KBM-7 (cell line): Measurements from ENCODE around the gene DTX1.
"Not testable (repeated sequence)": the region's sequence is repeated elsewhere in the genome, so short reads cannot be mapped to it uniquely, and the experiment has no call there.

Experiments
- DNase-seq: peaks from one replicate; pipeline ENCODE4 v3.0.0-alpha.2; 2015
- in situ Hi-C: fragments of 300-500 bp; cut with MboI; formaldehyde crosslinking; loops from 2 replicates; pipeline ENCODE4 v1.14.3; 2020; ENCODE audit warnings: low sequenced_read_pairs, low pct_unique_long_range_greater_than_20kb, mixed read lengths

DTX1 gene

DNA sequence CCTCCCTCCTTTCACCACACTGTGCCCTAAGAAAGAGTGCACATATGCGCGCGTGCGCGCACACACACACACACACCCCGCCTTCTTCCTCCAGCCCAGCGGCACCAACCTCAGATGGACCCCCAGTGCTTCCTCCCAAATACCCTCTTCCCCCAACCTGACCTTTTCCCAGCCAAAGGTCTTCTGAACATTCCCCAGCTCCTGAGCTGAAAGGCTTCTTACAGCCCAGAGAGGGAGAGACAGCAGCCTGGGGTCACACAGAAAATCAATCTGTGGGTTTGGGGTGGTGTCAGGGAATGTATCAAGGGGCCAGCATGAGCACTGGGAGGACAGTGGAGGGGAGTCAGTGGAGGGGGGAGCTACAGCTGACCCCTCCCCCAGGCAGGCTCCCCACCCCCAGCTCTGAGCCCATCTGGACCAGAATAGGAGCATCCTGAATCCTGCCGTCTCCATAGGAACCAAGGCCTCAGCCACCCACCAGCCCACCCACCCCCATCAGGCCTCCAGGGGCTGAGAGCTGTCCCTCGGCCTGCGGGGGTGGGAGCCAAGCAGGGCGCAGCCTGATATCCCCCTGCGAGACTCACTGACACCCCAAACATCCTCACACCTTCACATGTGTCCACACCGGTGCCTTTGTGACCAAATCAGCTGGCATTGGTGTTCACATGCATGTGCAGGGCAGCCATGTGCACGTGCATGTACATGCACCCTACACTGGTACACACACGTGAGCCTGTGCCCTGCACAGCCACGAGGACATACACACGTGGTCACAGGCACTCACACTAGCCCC lies 73.3 kb downstream of the DTX1 start:
- DNase-seq: no peak
- in situ Hi-C loops: no loop called here

DNA sequence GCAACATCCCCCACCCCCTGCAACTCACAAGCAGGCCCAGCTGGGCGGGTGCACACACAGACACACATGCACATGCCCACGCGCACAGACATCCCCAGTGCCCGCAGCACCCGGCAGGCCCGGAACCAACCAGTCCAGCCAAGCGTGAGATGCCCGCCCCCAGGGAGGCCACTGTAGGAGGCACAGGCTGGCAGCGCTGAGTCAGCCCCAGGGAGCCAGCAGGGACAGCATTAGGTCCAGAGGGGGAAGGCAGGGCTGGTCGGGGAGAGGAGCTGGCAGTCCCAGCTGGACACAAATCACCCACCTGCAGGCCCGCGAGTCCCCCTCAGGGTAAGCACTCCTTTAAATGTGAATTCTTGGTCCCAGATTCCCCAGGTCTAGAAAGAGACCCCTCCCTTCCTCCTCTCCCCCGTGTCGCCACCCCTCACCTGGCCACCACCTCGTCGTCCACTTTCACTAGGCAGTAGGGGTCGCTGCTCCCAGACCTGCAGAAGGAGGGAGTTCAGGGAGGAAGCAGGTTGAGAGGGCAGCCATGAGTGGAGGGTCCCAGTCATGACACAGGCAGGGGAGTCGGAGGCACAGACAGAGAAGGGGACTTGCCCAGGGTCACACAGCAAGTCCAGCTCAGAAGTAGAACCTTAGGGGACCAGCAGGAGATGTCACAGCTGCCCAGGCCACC lies 74.1 kb downstream of the DTX1 start:
- in situ Hi-C loops: no loop called here
- DNase-seq: no peak

DNA sequence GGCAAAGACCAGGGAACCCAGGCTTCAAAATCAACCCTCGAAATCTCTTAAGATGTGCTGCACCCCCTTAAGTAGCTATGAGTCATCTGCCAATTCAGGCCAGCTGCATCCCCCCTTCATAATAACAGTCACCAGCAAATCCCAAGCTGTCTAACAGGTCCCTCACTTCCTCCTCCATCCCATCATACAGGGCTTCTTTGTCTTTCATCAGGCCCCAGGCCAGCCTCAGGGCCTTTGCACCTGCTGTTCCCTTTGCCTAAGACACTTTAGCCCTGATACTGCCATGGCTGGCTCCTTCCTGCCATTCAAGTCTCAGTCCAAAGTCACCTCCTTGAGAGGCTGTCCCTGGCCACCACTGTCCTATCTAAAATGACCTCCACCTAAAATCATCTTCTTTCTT lies 75.0 kb downstream of the DTX1 start:
- in situ Hi-C loops: no loop called here
- no peak for DNase-seq

DNA sequence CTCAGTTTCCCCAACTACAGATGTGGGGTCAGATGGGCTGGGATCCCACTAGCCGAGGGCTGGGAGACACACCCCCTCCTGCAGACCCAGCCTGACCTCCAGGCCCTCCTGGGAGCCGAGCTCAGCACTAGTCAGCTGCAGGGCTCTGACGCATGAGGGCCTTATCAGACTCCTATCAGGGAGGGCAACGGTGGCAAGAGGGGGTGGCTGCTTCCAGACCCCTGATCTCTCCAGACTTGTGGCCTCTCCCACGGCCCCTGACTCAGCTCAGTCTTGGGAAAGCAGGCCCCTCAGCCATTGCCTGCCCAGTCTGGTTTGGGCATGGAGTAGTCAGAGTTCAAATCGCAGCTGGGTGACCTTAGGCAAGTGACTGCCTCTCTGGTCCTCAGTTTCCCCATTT lies 76.5 kb downstream of the DTX1 start:
- no peak for DNase-seq
- in situ Hi-C loops: no loop called here

DNA sequence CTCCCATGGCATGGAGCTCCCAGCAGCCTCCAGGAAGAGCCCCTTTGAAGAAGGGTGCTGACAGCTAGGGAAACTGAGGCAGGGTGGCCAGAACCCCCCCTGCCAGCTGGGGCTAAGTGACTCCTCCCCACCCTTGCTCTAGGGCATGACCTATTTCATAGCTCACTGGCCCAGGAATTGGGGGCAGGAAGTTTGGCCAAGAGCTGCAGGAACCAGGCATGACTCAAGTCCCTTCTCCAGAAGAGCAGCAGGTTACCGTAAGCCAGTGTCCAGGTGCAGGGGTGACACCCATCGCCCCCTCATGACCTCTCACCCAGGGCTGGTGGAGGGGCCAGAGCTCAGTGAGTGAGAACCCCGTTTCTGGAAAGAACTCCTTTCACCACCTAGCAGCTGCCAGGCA lies 77.1 kb downstream of the DTX1 start:
- in situ Hi-C loops: no loop called here
- no peak for DNase-seq

DNA sequence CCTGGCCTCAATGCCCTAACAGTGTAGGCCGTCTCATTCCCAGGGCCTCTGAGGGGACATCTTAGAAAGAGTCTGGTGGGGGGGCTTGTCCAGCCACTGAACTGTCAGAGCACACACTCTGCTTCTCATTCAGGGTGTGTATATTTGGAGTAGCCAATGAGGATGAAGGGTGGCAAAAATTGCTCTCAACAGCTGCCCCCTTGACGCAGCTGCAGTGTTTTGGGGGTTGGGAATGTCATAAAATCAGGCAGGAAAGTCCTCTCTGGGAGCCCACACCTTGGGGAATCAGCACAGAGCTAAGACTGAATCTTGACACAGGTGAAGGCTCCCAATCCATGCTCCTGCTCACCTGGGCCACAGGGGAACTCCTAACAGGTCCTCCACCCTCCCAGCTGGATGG lies 77.5 kb downstream of the DTX1 start:
- in situ Hi-C loops: no loop called here
- DNase-seq: no peak

DNA sequence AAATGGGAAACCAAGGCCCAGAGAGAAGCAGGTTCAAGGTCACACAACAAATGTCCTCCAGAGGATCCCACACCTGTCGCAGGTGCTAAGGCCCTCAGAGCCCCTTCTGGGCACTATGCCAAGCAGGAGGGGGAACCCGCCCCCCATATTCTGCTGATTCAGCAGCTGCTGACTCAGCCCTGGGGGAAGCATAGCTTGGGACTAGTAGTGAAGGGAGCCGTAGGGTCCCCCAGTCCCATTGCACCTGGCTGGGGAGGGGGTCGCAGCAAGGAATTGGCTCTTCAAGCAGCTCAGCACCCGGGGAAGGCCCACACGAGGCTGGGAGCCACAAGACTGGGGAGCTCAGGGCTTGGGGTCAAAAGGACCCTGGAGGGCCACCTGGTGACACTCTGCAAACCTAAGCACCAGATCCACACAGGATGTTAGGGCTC lies 78.0 kb downstream of the DTX1 start:
- in situ Hi-C loops: no loop called here

DNA sequence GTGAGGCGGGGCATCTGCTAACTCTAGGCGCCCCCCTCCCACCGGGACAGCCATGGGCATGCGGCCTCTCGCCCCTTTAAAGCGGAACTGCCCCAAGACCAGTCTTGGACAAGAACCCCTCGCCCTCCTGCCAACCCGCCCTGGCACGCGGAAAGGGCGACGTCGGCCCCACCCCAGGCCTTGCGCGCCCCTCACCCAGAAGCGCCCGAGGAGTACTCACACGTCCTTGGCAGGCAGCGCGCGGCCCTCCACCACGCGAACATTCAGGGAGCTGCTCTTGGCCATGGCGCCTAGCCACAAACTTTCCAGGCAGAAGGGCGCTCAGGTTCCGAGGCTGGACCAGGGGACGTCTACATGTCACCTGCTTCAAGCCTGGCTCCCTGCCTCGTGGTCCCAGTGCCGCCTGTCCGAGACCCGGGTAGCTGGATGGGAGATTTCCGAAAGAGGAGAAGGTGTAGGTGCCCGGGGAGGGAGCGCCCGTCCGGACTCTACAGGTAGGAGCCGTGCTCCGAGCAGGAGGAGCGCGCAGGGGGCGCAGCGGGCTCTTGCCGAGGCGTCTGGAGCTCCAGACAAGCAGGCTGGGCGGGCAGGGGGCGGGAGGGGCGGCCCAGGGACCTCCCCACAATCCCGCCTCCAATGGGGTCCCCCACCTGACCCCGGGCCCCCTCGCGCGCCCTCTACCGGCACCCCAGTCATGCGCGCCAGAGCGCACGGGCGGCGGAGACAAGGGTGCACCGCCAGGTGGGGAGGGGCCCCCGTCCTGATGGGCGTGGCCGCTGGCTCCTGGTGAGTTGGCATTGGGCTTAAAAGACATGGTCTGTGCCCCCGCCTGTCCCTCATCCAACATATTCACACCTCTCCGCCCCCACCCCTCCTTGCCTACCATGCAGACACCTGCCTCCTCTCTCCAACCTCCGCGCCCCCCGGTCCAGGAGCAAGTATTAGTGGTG lies 78.9 kb downstream of the DTX1 start, which contains the start of gene RASAL1:
Gene RASAL1, minus strand, starts transcription at position 584 of the 950 bp plus-strand sequence. Its CDS starts 299 bp downstream, at position 285.
- peak; percentile 72 for DNase-seq
- in situ Hi-C loops: no loop called here

More for the DNA sequence above, 78.0 kb downstream of the DTX1 start:
- DNase-seq: no peak

DNA sequence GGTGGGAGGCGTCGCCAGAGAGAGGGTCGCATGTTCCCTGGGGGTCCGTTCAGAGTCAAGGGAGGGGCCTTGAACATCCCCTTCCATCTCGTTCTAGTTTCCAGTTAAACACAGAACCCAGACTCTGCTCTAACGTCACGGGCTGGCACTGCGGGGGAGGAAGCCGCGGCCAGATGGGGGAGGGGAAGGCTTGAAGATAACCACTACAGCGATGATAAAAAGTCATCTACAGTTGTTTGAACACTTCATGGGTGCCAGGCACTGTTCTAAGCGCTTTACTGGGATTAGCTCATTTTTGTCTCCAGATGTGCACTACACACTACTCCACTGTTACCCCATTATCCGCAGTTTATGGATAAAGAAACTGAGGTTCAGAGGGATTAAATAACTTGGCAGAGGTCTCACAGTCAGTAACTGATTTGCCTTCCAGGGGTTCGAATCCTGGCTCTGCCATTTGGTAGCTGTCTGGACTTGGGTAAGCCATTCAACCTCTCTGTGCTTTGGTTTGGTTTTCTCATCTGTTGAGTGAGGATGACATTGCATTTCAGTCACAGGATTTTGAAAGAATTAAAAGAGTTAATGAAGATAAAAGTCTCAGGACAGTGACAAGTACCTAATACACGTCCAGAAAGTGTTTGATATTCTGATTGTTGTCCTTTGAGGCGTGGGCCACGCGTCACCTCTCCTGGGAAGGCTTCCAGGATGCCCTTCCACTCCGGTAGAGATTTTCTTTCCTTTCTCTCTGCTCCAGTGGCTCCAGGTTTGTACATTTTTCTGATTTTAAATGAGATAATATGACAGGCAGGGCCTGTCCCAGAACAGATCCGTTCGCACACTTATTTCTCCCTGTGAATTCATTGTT lies 79.8 kb downstream of the DTX1 start:
- DNase-seq: peak; percentile 70
- in situ Hi-C loops: no loop called here

DNA sequence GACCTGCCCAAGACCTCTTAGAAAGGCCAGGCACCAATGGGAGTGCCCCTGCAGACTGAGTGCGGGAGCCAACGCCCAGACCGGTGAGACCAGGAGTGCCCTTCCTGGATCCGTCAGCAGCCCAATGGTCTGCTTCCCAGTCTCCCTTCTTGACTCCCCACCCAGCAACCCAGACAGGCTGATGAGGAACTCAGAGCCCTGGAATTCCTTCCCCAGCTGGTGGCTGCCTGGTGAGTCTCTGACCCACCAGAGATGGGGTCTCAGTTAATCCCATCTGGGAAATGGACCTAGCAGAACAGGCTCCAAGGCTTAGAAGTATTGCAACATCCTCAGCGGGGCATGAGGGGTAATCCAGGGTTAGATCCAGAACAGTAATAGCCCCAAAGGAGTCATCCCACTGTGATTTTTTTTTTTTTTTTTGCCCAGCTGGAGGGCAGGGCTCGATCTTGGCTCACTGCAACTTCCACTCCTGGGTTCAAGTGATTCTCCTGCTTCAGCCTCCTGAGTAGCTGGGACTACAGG lies 80.5 kb downstream of the DTX1 start:
- in situ Hi-C loops: no loop called here
- DNase-seq: no peak

DNA sequence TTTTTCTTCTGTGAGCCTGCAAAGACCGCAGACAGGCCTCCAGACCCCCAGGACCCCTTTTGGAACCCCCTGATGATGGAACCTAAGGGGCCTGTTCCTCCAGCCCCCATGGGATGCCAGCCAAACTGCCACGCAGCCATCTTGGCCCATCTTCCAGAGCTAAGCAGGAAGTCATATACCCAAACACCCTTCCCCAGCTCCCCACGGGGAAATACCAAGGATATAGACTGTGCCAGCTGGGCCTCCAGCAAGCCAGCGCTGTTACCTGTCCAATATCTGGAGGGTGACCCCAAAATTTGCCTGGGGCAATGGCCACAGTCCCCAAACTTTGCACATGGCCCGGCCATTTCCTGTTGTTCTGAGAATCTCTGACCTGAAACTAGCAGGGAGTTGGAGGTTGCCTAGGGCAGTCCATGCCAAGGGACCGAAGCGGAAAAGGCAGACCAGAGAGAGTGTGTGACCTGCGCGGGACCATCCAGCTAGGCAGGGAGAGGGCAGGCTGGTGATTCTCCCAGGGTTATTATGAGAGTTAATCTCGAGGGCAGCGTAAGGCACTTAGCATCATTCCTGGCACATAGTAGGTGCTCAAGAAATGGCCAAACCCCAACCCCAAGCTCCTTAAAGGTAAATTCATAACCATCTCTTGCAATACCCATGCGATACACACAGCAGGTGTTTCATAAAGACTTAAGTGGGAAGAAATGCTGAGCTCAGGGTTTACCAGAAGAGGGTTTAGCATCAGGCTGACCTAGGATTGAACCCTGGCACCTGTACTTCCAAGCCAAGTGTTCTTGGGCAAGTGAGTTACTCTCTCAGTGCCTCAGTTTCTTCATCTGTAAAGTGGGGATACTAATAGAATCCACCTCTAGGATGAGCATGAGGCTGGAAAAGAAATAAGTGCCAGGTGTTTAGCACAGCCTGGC lies 81.6 kb downstream of the DTX1 start:
- in situ Hi-C loops: no loop called here
- no peak for DNase-seq

DNA sequence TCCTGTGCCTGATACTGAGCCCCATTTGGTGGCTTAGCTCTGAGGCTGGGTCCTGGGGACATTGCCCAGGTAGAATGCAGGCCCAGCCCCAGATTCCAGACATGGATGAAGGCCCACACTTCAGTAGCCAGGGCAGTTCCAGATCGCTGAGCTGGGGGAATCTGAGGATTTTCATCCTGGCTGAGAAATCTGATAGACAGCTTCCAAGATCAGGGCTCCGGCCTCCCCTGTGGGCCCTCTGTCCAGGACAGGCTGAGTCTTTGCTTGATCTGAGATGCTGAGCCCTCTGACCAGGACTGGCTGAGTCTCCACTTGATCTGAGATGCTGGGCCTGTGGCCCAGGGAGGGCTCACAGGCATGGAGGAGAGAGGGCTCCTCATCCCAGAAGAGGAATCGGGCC lies 82.3 kb downstream of the DTX1 start:
- in situ Hi-C loops: no loop called here
- no peak for DNase-seq

DNA sequence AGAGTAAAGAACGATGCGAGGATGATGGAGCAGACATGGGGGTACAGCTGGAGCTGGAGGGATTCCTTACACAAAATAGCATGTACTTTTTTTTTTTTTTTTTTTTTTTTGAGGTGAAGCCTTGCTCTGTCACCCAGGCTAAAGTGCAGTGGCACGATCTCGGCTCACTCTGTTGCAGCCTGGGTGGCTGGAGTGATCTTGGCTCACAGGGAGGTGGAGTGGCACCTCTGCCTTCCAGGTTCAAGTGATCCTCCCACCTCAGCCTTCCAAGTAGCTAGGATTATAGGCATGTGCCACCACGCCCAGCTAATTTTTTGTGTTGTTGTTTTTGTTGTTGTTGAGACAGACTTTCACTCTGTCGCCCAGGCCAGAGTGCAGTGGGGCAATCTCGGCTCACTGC lies 84.2 kb downstream of the DTX1 start:
- no peak for DNase-seq
- in situ Hi-C loops: no loop called here

DNA sequence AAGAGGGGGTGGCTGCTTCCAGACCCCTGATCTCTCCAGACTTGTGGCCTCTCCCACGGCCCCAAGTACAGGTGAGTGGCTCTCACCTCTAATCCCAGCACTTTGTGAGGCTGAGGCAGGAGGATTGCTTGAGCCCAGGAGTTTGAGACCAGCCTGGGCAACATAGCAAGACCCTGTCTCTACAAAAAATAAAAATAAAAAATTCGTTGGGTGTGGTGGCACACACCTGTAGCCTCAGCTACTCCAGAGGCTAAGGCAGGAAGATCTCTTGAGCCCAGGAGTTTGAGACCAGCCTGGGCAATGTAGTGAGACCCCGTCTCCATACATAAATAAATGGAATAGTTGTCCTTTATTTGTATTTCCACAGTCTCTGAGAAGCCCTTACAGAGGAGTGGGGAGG lies 85.2 kb downstream of the DTX1 start:
- DNase-seq, in situ Hi-C loops: not testable (repeated sequence)

DNA sequence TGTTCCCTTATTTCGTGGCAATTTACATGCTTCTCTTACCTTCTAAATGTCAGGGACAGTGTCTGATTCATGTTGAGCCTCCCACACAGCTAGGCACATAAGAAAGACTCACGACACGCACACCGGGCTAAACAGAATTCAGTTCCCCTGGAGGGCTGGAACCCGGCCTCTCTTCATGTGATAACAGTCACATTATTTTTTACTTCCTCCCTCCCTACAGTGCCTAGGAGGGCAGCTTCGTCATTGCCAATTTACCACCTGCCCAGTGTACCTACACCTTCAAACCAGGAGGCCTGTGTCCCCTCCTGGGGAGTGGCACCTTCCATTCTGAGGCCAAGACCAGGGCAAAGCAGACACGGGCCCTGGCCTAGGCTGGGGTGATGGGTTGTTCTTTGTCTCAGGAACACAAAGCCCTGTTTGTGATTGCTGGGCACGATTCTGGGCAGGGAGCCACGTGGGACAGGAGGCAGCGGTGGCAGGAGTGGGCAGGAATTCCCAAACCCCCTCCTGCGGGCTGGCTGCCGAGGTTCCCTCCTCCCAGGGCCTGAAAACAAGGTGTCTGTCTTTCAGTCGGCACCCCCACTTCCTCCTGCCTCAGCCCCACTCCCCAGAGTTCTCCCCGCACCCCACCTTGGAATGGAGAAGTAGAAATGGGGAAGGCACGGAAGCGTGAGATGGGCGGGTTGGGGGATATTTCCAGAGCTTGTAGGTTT lies 85.8 kb downstream of the DTX1 start:
- DNase-seq: peak; percentile 89
- in situ Hi-C loops: no loop called here

DNA sequence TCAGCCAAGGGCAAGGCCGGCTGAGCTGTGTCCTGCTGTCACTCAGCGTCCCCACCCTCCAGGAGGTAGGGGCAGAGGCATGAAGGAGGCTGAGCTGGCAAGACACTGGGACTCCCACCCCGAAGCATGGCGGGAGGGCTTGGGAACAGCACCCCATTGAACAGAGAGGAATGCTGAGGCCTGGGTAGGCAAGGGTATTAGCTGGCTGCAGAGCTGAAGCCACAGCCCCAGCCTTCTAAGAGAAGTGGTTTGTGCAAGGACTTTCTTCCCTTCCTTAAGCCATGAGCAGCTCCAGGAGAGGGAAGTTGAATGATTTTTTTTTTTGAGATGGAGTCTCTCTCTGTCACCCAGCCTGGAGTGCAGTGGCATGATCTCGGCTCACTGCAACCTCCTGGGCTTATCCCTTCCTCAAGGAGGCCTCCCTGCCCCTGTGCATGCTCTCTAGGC lies 86.4 kb downstream of the DTX1 start:
- in situ Hi-C loops: no loop called here
- DNase-seq: no peak

DNA sequence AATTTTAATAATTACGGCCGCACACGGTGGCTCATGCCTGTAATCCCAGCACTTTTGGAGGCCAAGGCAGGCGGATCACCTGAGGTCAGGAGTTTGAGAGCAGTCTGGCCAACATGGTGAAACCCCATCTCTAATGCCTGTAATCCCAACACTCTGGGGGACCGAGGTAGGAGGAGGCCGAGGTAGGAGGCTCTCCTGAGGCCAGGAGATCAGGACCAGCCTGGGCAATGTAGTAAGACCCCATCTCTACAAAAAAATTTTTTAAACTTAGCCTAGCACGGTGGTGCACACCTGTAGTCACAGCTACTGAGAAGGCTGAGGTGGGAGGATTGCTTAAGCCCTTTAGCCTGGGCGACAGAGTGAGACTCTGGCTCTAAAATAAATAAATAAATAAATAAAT lies 87.4 kb downstream of the DTX1 start:
- in situ Hi-C loops: no loop called here

More for the DNA sequence above, 87.4 kb downstream of the DTX1 start:
- DNase-seq: no peak
